Activated CD4-positive, alpha-beta T cell treated with anti-CD3 and anti-CD28 coated beads, Interleukin-10, Interleukin-2, amounts not matched to agents 100 ng/mL and 50 ng/mL, durations not matched to agents 16 hours and 8 hours (primary cell): Measurements from ENCODE around the gene SQSTM1.

ENCODE experiments used
- DNase-seq: peaks from one replicate; pipeline ENCODE4 v3.0.0-alpha.2; 2020

The SQSTM1 gene

GRCh38 chr5:179874536-179875292 lies 54.0 kb downstream of the SQSTM1 start:
- no peak for DNase-seq

DNA sequence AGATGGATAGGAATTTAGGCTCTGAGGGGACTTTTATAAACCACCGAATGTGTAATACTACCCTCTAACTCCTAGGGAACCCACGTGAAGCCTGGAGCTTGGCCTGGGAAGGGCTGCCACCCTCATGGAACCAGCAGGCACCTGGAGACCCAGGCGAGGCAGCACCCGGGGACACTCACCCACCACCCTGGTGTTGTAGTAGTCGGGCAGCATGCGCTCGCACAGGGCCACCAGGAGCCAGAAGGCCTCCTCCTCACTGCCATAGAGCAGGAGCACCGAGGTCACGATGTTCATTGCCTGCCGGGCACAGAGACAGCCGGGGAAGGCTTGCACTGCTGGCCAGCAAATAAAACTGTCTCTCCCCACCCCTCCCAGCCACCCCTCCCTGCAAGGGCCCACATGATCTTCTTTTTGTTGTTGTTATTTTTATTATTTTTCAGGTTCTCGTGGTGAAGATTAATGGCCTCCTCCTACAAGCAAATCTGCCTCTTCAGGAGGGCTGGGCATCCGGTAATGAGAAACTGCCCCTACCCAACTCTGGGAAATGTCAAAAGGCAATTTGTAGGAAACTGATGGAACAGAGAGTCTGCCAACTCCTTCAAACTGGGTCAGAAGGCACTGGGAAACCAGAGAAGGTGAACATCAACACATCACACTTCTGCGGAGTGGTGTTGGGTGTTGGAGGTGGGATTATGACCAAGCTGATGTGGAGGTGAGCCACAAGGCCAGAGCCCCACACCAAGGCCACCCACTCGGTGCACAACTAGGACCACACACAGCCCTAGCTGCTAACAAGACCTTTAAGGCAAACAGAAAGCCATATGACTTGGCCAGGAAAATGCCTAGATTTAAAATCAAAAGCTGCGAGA lies 55.3 kb downstream of the SQSTM1 start:
- no peak for DNase-seq

- no peak for DNase-seq
Observed at GRCh38 chr5:179876610-179876952, 55.9 kb downstream of the SQSTM1 start.

GRCh38 chr5:179878222-179879002 lies 57.7 kb downstream of the SQSTM1 start:
- DNase-seq, result no peak

- no peak for DNase-seq
Observed at GRCh38 chr5:179879003-179879689, 58.4 kb downstream of the SQSTM1 start.

DNA sequence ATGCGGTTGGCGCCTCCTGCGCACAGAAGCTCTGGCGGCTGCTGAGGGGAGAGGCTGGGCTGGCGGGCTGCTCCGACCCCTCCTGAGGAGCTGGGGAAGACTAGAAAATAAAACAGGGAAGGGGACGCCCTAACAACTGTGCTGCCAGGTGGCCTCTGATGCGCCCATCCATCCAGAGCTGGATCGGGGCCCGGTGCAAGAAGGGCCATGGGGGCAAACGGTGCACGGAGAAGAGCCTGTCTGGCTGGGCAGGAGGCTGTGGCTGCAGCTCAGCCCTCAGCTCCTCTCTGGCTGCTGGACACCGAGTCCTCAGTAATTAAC lies 58.9 kb downstream of the SQSTM1 start:
- DNase-seq, result no peak

GRCh38 chr5:179880066-179880650 lies 59.5 kb downstream of the SQSTM1 start:
- DNase-seq, result no peak

DNA sequence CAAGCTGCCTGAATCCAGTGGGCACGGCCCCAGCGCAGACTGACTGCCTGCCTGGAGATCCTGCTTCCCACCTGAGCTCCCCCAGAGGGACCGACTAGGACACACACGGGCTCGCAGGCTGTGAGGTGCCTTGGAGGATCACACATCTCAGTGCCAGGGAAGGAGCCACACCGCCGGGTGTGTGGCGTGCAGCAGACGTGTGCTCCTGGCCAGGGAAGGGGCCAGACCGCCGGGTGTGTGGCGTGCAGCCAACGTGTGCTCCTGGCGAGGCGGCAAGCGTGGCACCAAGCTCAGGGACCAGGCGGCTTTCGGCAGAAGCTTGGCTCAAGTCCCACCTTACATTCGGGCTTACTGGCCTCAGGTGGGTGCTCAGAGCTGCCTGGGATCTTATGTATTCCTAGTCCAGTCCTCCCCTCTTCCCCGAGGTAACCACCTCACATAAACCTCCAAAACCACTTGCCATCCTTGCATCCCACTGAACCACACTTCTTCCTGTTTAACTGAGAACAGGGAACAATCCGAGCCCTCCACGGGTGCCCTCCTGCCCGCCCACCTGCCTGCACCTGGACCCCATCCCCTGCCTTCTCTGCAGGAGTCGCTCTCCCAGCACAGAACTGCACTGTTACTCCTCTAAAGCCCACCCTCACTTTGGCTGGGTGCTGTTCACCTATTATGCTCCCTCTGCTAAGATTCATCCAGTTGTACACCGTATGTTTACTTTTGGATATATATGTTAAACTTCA lies 60.3 kb downstream of the SQSTM1 start:
- no peak for DNase-seq

DNA sequence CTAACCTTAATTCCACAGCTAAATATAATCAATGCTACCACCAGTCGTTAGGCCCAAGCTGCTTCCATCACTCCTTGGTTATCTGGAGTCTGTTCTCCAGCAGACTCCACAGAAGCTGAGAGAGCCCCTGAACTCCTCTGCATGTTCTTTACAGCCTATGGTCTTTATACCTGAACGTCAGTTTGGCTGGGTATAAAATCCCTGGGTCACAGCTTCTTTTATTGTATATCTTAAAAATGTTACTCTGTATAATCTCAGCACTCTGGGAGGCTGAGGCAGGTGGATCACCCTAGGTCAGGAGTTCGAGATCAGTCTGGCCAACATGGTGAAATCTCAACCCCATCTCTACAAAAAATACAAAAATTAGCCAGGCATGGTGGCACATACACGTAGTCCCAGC lies 61.6 kb downstream of the SQSTM1 start:
- DNase-seq, result no peak

DNA sequence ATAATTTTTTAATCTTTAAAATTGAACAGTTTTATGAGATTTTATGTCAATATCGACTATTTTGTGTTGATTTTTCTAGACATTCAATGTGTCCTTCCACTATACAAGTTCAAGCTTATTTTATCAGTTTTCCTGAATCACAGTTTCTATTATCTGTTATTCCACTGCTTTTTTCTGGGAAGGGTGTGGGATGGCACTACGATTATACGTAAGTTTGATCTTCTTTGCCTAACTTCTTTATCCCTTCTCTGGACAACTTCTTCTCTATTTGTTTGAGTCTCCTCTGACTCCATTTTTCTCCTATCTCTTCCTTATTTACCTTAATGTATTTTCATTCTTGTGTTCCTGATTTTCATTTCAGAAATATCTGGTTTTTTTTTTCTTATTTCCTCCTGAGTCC lies 62.5 kb downstream of the SQSTM1 start:
- DNase-seq, result no peak

DNA sequence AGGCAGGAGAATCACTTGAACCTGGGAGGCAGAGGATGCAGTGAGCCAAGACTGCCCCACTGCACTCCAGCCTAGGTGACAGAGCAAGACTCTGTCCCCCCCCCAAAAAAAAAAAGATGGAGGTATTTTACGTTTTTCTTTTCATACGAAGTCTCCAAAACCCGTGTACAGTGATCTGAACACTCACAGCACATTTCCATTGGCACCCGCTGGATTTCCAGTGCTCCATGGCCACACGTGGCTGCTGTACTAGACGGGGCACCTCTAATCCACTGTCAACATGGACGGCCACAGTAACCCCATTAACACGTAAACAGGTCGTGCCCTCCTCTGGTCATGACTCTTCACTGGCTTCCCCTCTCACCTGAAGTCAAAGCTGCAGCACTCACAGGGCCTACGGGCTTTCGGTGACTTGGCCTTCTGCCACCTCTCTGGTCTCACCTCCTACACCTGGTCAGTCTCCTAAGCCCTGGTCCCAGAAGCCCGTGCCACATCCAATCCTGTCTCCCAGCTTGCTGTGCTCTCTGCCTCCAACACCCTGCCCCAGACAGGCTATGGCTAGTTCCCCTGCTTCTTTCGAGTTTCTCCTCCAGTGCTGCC lies 64.9 kb downstream of the SQSTM1 start:
- no peak for DNase-seq

GRCh38 chr5:179886190-179886911 lies 65.6 kb downstream of the SQSTM1 start:
- DNase-seq, result no peak

- no peak for DNase-seq
Observed at GRCh38 chr5:179887095-179887494, 66.4 kb downstream of the SQSTM1 start.
